ENCODE data around the gene WDTC1.
"Not testable (repeated sequence)": the region's sequence is repeated elsewhere in the genome, so short reads cannot be mapped to it uniquely, and the experiment has no call there.

The WDTC1 gene

GRCh38 chr1:27255136-27255535 is 20.7 kb downstream of the WDTC1 start:
- no peak for DNase-seq

GRCh38 chr1:27257155-27257554 is 22.7 kb downstream of the WDTC1 start:
- no peak for DNase-seq

GRCh38 chr1:27258598-27258997 is 24.2 kb downstream of the WDTC1 start:
- no peak for DNase-seq

GRCh38 chr1:27267153-27267552 is 32.7 kb downstream of the WDTC1 start:
- DNase-seq: no peak

- DNase-seq: no peak
Observed at GRCh38 chr1:27269276-27269675, 34.8 kb downstream of the WDTC1 start.

GRCh38 chr1:27274204-27274603 is 39.8 kb downstream of the WDTC1 start:
- DNase-seq: no peak

GRCh38 chr1:27275696-27276095 is 41.3 kb downstream of the WDTC1 start:
- no peak for DNase-seq

- DNase-seq: peak; percentile 12
Observed at GRCh38 chr1:27284425-27285273, 50.2 kb downstream of the WDTC1 start.

- no peak for DNase-seq
Observed at GRCh38 chr1:27285274-27285660, 50.8 kb downstream of the WDTC1 start.

GRCh38 chr1:27285821-27286220 is 51.4 kb downstream of the WDTC1 start:
- DNase-seq: not testable (repeated sequence)

GRCh38 chr1:27289125-27289524 is 54.7 kb downstream of the WDTC1 start:
- DNase-seq: not testable (repeated sequence)

- no peak for DNase-seq
Observed at GRCh38 chr1:27290581-27290980, 56.1 kb downstream of the WDTC1 start.

- DNase-seq: no peak
Observed at GRCh38 chr1:27292106-27292505, 57.7 kb downstream of the WDTC1 start.

GRCh38 chr1:27293915-27294314 is 59.5 kb downstream of the WDTC1 start:
- no peak for DNase-seq

GRCh38 chr1:27296773-27297291 is 62.4 kb downstream of the WDTC1 start:
- no peak for DNase-seq

- no peak for DNase-seq
Observed at GRCh38 chr1:27297903-27298302, 63.5 kb downstream of the WDTC1 start.

GRCh38 chr1:27298632-27299384 is 64.4 kb downstream of the WDTC1 start:
- no peak for DNase-seq

- DNase-seq: peak; percentile 30
Observed at GRCh38 chr1:27299385-27300271, 65.2 kb downstream of the WDTC1 start.

- peak; percentile 50 for DNase-seq
Observed at GRCh38 chr1:27300341-27301051, 66.1 kb downstream of the WDTC1 start.

GRCh38 chr1:27301052-27301422 is 66.6 kb downstream of the WDTC1 start:
- no peak for DNase-seq

- DNase-seq: no peak
Observed at GRCh38 chr1:27301582-27302199, 67.3 kb downstream of the WDTC1 start.

GRCh38 chr1:27302612-27303011 is 68.2 kb downstream of the WDTC1 start:
- DNase-seq: no peak

Data from GOT3 (cell line).